GM21717 (cell line): Measurements from ENCODE around the gene ABCB11.
A peak's percentile ranks its signal among the peaks of the same experiment; 100 is the strongest.

ENCODE experiments used
- ATAC-seq: cut with Tn5 transposase; IDR thresholded peaks from one replicate; pipeline ENCODE4 v1.9.1; 2021; ENCODE audit warnings: mild to moderate bottlenecking, moderate library complexity; ENCODE audit not compliant: unreplicated experiment

ABCB11 gene

DNA sequence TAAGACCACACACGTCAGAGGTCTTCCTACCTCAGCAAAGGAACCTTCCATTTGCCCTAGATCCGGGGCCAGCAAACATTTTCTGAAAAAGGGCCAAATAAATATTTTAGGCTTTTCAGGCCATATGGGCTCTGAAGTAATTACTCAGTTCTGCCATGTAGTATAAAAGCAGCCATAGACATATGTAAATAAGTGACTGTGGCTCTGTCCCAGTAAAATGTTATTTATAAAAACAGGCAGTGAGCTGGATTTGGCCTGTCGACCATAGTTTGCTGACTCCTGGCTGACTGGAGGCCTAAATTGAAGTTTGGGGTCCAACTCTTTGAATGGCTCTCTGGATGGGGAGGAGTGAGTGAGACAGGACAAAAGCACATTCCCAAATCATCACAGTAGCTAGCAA lies 49.5 kb downstream of the ABCB11 start:
- ATAC-seq: no peak

DNA sequence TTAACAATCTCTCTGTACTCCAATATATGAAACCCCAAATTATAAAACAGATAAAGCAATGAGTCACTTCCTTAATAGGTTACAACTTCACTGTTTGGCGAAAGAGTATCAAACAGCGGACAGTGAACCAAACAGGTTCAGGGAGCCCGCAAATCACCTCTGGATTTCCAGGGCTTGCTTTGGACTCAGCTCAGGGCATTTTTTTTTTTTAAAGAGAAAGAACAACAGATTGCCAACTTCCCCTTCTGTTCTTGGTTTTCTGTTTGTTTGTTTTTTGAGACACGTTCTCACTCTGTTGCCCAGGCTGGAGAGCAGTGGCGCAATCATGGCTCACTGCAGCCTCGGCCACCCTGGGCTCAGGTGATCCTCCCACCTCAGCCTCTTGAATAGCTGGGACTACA lies 52.7 kb downstream of the ABCB11 start:
- ATAC-seq: no peak

DNA sequence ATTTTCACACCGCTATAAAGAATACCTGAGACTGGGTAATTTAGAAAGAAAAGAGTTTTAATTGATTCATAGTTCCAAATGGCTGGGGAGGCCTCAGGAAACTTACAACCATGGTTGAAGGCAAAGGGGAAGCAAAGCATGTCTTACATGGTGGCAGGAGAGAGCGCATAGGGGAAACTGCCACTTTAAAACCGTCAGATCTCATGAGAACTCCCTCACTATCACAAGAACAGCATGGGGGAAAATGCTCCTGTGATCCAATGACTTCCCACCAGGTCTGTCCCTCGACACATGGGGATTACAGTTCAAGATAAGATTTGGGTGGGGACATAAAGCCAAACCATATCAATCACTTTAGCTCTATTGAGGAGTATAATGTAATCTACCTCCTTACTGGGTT lies 53.5 kb downstream of the ABCB11 start:
- no peak for ATAC-seq

DNA sequence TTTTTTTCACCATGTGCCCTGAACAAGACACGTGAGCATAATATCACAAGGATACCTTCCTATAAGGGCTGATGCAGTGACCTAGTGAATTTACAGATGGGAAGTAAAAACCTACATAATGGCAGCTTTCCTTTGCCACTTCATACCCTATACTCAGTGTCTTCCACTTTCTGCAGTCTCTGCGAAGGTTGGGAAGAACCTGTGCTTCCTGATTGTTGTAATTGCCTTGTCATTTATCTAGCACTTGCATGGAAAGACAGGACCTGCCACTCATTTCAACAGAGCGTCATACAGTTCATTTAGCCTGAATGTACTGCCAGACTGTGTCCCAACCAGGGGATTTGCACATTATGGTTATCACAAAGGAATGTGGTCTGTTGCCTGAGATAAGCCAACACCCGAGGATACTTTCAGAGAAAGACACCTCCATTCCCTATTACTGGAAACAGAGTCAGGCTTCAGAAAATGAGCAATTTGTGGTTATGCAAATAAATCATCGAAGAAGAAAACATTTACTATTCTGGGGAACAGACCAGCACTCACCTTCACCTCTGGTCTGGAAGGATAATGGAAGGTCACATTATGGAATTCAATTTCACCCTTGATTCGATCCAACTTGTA lies 55.0 kb downstream of the ABCB11 start:
- ATAC-seq: no peak

DNA sequence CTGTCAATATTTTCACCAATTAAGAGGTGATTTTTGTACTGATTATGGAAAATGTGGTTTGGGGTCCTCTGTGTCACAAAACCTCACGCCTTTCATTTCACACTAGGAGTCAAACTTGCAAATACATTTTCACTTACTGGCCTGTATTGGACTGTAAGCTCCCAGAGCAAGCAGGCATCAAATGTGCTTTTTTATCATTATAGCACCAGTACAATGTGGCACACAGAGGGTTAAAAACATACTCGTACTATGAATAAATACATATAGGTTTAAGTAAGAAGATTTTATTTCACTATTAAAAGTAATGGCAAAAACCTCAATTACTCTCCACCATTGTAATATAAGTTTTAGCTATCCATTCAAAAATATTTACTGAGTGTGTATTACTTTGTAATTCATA lies 56.7 kb downstream of the ABCB11 start:
- no peak for ATAC-seq

DNA sequence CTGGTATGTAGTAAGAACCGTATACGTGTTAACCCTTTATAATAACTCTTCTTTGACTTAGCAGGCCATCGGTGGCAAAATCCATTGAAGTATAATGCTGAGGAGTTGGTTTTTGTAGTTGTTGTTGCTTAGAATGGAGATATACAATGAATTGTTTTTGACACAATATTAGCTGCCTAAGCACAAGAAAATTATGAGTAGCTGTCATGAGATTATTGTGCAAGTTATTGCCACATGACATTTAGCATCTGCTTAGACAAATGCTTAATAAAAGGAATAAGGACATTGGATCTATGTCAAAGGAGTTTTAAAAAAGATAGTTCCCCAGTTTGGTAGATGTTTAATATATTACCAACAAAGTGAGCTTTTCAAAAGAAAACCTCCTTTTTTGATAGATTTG lies 59.9 kb downstream of the ABCB11 start:
- ATAC-seq: no peak

DNA sequence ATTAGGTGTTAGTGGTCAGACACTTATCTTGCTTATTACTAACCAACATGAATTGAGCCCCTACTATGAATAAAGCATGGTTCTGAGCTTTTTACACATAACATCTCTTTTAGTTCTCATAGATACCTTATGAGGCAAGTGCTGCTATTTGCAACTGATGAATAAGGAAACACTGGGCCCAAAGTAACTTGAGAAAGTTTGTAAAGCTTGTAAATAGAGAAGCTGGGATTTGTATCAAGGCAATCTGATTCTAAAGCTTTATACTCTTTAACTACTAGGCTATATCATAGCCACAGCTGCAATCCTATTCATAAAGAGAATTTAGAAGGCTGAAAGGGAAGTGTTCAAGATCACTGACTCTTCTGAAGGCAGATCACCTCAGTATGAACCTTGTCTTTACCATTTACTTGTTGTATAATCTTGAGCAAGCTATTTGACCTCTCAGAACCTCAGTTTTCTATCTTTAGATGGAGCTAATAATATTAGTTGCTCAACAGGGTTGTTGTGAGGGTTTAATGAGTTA lies 60.4 kb downstream of the ABCB11 start:
- ATAC-seq: no peak

DNA sequence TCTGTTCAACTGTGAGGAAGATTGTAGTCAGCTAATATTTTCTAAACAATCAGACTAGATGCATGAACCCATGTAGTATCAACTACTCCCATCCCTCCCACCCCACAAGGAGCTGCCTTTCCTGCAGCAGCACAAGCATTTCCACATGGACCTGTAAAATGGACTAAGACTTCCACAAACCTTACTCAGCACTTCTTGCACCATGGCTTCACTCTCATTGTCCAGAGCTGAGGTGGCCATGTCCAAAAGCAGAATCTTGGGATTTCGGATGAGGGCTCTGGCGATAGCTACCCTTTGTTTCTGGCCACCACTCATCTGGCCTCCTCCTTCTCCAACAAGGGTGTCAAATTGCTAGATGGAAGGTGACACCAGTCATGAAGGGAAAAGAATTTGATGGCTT lies 61.3 kb downstream of the ABCB11 start:
- no peak for ATAC-seq

DNA sequence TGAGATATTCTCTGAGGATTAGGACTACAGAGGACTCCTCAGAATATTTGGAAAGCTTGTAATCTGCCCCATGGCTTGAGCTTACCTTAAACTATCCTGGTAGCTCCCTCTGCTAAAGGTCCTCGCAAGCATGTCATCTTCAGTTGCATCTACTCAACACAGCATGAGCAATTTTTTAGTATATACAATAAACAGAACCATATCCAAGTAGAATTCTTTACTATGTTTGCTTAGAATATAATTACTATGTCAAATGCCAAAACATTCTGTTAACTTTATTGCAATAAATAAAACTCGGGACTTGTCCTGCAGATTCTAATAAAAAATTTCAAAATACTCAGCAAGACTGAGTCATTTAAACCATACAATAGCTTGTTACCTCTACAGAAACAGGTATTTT lies 62.8 kb downstream of the ABCB11 start:
- ATAC-seq: no peak

DNA sequence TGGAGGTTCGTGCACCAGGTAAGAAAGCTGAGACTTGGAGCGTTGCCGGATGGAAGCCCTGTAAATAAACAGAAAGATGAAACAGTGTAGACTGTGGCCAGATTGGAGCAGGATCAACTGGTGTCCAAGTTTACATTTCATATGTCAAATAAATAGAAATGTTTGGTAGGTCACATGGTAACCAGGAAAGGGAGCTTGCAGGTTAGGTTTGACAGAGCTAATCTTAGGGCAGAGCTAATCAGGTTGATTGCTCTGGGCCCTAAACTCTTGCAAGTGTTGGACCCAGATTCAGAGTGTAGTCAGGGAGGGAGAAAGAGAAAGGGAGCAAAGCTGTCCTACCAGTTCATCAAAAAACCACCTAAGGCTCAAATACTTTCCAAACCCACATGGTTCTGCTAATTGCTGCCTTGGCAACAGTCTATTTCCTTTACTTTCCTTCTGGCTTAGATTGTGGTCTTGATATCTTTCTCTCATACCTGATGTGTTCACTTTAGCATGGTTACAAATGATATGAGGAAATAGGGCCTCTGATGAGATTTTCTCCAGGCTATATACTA lies 66.8 kb downstream of the ABCB11 start:
- ATAC-seq: no peak

DNA sequence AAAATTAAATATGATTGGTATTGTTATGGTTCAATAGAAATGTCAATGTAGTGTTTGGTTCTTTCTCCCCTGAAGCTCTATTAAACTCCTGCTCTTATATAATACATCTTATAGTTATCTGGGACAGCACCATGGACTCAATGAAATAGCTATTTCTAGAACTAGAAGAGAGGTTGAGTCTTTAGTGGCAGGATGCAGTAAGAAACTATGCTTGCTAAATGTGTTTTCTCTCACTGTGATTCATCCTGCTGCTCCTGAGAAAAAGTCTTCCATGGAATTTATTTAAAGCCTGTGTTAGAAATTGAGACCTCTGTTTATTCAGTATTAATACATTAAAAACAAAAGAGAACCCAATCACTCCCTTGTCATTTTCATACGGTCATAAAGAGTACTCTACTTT lies 68.5 kb downstream of the ABCB11 start:
- no peak for ATAC-seq

DNA sequence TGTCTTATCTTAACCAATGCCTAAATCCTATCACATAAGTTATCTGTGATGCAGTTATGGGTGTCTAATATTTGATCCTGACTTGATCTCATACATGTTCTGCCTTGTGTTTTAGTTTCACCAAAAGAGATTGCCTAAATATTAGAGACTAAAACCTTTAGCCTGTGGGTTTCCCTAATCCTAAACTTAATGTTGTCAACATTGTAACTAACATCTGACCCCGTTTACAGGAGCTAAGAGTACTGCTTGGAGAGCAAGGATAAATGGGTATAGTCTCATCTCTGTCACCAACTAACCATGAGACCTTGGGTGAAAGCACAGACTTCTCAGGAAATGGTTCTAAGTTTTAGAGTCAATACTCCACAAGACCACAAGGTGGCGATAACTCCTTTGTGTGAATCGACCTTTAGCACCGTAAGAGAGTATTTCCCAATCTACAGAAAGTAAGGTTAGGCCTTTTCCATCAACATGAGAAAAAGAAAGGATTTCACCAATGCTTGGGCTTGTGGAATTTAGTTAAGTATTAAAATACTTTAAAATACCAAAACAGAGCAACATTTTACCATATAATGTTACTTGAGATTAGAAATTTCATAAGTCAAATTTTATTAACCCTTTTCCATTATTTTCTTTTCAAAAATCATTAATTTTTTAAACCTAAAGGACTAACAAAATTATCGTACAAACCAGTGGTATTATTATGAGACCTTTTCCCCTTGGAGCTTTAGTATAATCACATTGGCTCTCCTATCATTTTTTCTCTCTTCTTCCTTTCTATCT lies 69.5 kb downstream of the ABCB11 start:
- ATAC-seq: peak; percentile 86

DNA sequence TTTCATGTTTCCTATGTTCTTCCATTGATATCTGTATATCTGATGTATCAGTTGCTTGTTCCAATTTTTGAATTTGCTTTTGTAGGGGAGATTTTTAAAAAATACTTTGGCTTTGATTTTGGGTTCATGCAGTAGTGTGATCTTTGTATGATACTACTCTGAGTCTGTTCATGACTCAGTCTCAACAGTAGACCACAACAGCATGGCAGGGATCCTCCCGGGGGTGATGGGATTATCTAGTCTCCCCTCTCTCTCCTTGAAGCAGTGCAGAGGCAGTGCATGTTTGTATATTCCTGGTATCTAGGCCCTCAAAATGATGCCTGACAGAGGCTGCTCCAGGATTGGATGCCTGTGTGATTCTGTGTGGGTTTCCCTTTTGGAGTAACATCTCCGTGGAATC lies 74.7 kb downstream of the ABCB11 start:
- ATAC-seq: no peak

DNA sequence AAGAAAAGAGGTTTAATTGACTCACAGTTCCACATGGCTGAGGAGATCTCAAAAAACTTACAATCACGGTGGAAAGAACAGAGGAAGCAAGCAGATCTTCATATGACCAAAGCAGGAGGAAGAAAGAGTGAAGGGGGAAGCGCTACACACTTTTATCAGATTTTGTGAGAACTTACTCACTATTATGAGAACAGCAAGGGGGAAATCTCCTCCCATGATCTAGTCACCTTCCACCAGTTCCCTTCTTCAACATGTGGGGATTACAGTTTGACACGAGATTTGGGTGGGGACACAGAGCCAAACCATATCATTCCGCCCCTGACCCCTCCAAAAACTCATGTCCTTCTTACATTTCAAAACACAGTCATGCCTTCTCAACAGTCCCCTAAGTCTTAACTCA lies 75.8 kb downstream of the ABCB11 start:
- no peak for ATAC-seq

DNA sequence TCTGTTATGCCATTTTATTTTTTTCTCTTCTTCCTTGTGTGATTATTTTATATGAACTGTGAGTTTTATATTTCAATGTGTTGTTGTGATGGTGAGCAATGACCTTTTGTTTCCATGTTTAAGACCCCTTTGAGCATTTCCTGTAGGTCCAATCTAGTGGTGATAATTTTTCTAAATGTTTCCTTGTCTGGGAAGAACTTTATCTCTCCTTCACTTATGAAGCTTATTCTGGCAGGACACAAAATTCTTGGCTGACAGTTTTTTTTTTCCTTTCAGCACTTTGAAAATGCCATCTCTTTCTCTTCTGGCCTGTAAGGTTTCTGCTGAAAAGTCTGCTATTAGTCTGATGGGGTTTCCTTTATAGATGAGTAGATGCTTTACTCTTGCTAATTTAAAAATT lies 76.9 kb downstream of the ABCB11 start:
- ATAC-seq: no peak

DNA sequence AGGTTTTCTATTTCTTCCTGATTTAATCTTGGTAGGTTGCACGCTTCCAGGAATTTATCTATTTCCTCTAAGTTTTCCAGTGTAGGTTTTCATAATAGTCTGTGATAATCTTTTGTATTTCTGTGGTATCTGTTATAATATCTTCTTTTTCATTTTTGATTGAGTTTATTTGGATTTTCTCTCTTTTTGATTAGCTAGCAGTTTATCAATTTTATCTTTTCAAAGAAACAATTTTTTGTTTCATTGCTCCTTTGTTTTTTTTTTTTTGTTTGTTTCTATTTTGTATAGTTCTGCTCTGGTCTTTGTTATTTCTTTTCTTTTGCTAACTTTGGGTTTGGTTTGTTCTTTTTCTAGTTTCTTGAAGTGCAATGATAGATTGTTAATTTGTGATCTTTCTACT lies 78.7 kb downstream of the ABCB11 start:
- no peak for ATAC-seq

DNA sequence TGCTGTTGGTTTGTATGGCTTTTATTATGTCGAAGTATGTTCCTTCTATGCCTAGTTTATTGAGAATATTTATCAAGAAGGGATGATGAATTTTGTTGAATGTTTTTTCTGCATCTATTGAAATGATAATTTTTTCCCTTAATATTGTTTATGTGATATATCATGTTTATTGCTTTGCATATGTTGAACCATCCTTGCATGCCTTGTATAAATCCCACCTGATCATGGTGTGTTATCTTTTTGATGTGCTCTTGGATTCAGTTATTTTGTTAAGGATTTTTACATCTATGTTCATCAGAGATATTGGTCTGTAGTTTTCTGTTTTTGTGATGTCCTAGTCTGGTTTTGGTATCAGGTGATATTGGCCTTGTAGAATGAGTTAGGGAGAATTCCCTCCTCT lies 79.3 kb downstream of the ABCB11 start:
- no peak for ATAC-seq

DNA sequence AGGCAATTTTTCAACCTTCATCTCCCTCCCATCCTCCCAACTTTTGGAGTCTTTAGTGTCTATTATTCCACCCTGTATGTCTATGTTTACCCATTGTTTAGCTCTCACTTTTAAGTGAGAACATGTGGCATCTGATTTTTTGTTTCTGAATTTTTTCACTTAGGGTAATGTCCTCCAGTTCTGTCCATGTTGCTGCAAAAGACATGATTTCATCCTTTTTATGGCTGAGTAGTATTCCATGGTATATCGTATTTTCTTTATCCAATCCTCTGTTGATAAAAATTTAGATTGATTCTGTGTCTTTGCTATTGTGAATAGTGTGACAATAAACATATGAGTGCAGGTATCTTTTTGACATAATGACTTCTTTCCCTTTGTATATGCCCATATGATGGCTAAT lies 81.8 kb downstream of the ABCB11 start:
- no peak for ATAC-seq

DNA sequence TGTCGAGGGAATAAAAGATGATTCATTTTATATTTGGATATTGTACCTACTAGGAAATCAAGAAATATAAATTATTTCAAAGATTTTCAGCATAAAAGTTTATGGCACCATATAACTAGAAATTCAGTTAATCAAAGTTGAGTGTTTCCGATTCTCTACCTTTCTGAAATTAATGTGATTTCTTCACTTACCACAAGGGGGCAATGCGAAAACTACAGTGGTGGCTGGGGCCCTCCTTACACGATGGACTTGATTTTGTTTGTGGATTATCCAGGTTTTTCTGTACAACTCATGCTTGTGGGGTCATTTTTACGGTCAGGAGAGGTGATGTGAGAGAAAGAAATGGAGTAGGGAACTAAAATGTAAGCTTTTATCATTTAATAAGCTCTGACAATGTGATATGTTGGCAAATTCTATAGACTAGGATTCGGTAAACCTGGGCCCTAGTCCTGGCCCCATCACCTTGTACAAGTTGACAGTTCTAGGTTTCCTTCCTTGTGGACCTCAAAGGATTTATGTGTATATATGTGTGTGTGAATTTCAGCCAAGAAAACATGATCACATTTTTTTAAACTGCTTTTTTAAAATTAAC lies 82.4 kb downstream of the ABCB11 start:
- ATAC-seq: no peak

DNA sequence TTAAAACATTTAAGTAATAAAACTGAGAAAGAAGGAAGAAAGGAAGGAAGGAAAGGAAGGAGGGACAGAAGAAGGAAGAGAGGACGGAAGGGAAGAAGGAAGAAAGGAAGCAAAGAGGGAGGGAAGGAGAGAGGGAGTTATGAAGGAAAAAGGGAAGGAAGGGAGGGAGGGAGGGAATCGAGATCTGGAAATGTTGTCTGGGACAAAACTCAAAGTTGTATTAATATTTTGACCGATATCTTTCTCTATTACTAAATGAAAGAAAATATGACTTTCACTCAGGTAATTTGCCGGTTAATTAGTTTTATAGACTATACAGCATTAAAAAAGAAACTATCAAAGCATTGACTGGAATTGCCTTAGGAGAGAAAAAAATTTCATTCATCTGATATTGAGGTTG lies 85.6 kb downstream of the ABCB11 start:
- ATAC-seq: no peak

DNA sequence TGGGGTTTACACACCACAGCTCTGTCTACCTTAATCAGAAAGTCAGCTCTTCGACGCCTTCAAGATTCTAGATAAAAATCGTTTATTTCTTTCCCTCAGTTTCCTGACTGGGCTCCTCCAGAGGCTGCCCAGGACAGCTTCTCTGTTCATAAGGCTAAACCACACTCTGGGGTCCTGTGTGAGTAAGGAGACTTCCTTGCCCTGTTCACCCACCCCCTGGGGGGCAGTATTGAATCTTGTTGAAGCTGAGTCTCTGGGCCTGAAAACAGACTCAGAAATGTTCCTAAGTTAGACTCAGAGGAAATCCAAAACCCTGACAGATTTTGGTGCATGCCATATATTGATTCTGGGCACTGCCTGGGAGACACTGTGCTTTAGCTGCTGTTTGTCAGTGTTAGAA lies 87.1 kb downstream of the ABCB11 start:
- no peak for ATAC-seq

DNA sequence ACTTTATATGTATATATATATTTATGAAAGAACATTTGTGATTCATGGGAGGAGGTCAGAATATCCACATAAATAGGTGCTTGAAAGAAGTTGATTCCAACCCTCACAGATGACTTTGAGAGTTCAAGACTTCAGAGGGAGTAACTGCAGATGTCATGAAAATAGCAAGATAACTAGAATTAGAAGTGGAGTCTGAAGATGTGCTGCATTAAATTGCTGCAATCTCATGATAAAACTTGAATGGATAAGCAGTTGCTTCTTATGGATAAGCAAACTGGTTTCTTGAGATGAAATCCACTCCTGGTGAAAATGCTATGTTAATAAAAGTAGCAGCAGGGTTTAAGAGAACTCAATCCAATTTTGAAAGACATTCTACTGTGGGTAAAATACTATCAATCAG lies 89.8 kb downstream of the ABCB11 start:
- no peak for ATAC-seq
